GM23338 (cell line): Measurements from ENCODE around the gene ERC1. TPM values are rescaled to one million over a fixed set of nuclear protein-coding genes. Genes with fewer than 3 reads are reported as not detected.
A peak's percentile ranks its signal among the peaks of the same experiment; 100 is the strongest.

Experiments used
- ATAC-seq: fragments of 200-7000 bp; cut with Tn5 transposase; 3 replicates; pipeline ENCODE4 v1.9.1; 2020
- DNase-seq: peaks from one replicate; pipeline ENCODE4 v3.0.0-alpha.2; 2015; ENCODE audit warnings: low spot score
- H2AFZ ChIP-seq: fragments of 200-600 bp; sonication (generic); 2 replicates; pipeline ENCODE4 v1.8.0; 2016; ENCODE audit warnings: antibody characterized with exemption, mild to moderate bottlenecking, moderate library complexity
- H3F3A ChIP-seq: fragments of 200-600 bp; sonication (generic); replicated peaks from 2 replicates; pipeline ENCODE4 v1.8.0; 2017; ENCODE audit warnings: antibody characterized with exemption, mixed run types, low read depth
- H3K27ac ChIP-seq: fragments of 200-600 bp; sonication (generic); 2 replicates; pipeline ENCODE4 v1.6.1; 2016; ENCODE audit warnings: low read depth
- H3K27me3 ChIP-seq: fragments of 200-600 bp; sonication (generic); 2 replicates; pipeline ENCODE4 v1.8.0; 2016; ENCODE audit warnings: mild to moderate bottlenecking, mixed run types, moderate library complexity; ENCODE audit not compliant: insufficient read depth
- H3K36me3 ChIP-seq: fragments of 200-600 bp; sonication (generic); 2 replicates; pipeline ENCODE4 v1.8.0; 2016; ENCODE audit warnings: mild to moderate bottlenecking; ENCODE audit not compliant: insufficient read depth
- H3K4me1 ChIP-seq: fragments of 200-600 bp; sonication (generic); 2 replicates; pipeline ENCODE4 v1.8.0; 2016; ENCODE audit warnings: mild to moderate bottlenecking, moderate library complexity; ENCODE audit not compliant: insufficient read depth
- H3K4me2 ChIP-seq: fragments of 200-600 bp; sonication (generic); 2 replicates; pipeline ENCODE4 v1.7.1; 2017; ENCODE audit warnings: mixed run types
- H3K4me3 ChIP-seq: fragments of 200-600 bp; sonication (generic); 2 replicates; pipeline ENCODE4 v1.6.1; 2016; ENCODE audit warnings: mixed run types
- H3K79me2 ChIP-seq: fragments of 200-600 bp; sonication (generic); replicated peaks from 2 replicates; pipeline ENCODE4 v1.8.0; 2017; ENCODE audit warnings: mild to moderate bottlenecking; ENCODE audit not compliant: insufficient read depth
- H3K9me2 ChIP-seq: fragments of 200-600 bp; sonication (generic); 2 replicates; pipeline ENCODE4 v1.8.0; 2017; ENCODE audit not compliant: insufficient read depth
- H4K20me1 ChIP-seq: fragments of 200-600 bp; sonication (generic); replicated peaks from 2 replicates; pipeline ENCODE4 v1.8.0; 2017; ENCODE audit warnings: mild to moderate bottlenecking; ENCODE audit not compliant: insufficient read depth
- H3K27ac Mint-ChIP-seq: 2 replicates; pipeline ENCODE4 v1.8.0; 2020; ENCODE audit warnings: inconsistent platforms, mild to moderate bottlenecking, moderate library complexity, mixed read lengths
- H3K27me3 Mint-ChIP-seq: 3 replicates; pipeline ENCODE4 v1.8.0; 2022; ENCODE audit warnings: low read depth, mild to moderate bottlenecking, moderate library complexity, mixed read lengths, inconsistent platforms; ENCODE audit not compliant: insufficient read depth, poor library complexity
- H3K36me3 Mint-ChIP-seq: 3 replicates; pipeline ENCODE4 v1.8.0; 2021; ENCODE audit warnings: low read depth, mild to moderate bottlenecking, inconsistent platforms, moderate library complexity, mixed read lengths
- H3K4me1 Mint-ChIP-seq: 3 replicates; pipeline ENCODE4 v1.8.0; 2020; ENCODE audit warnings: mild to moderate bottlenecking, inconsistent platforms, mixed read lengths
- H3K4me3 Mint-ChIP-seq: 3 replicates; pipeline ENCODE4 v1.8.0; 2021; ENCODE audit warnings: moderate library complexity, mild to moderate bottlenecking, inconsistent platforms, mixed read lengths
- H3K9me3 Mint-ChIP-seq: 3 replicates; pipeline ENCODE4 v1.8.0; 2020; ENCODE audit warnings: moderate library complexity, mild to moderate bottlenecking, inconsistent platforms, mixed read lengths
- CTCF ChIP-seq, 2 experiments: fragments of 200-600 bp in 1 of 2; sonication (generic) in 1 of 2; conservative IDR thresholded peaks; 2 replicates each; pipeline versions ENCODE4 v1.5.1 to v1.6.1; 2016 to 2017; ENCODE audit warnings: antibody characterized with exemption in 2 of 2, low read depth in 2 of 2, mild to moderate bottlenecking in 2 of 2, moderate library complexity in 1 of 2
- EZH2 ChIP-seq: fragments of 200-600 bp; sonication (generic); IDR thresholded peaks from one replicate; pipeline ENCODE4 v1.8.0; 2017; ENCODE audit warnings: antibody characterized with exemption, mild to moderate bottlenecking, low read depth; ENCODE audit not compliant: unreplicated experiment
- JUNB ChIP-seq: IDR thresholded peaks from one replicate; pipeline ENCODE4 v1.6.1; 2016; ENCODE audit warnings: antibody characterized with exemption; ENCODE audit not compliant: unreplicated experiment
- NANOG ChIP-seq: IDR thresholded peaks from 2 replicates; pipeline ENCODE4 v1.6.1; 2016; ENCODE audit warnings: antibody characterized with exemption, borderline replicate concordance
- POLR2AphosphoS5 ChIP-seq: IDR thresholded peaks from 2 replicates; pipeline ENCODE4 v1.6.1; 2016; ENCODE audit warnings: antibody characterized with exemption, low read depth
- STAT1 ChIP-seq: IDR thresholded peaks from one replicate; pipeline ENCODE4 v1.6.1; 2016; ENCODE audit warnings: antibody characterized with exemption; ENCODE audit not compliant: unreplicated experiment
- ZNF114 ChIP-seq: fragments of 250-450 bp; sonication (Bioruptor Pico); IDR thresholded peaks from 2 replicates; pipeline ENCODE4 v1.5.0; 2020; ENCODE audit warnings: mild to moderate bottlenecking, moderate library complexity
- polyA plus RNA-seq: library from polyadenylated mRNA; unstranded; fragments of >200 nt; fragmentation: Nextera tagmentation; extraction: Ambion mirVana; gene quantifications from 2 replicates; pipeline ENCODE4 v1.2.1, GENCODE V29; 2016
- total RNA-seq: library from RNA; depleted of rRNA; stranded (reverse); fragments of >200 nt; shearing (Covaris generic); gene quantifications from 2 replicates; pipeline ENCODE4 v1.2.3, GENCODE V29; 2014
- TF ChIP-seq, protein P1 (sequence below): IDR thresholded peaks from one replicate; pipeline ENCODE4 v1.6.1; 2018; ENCODE audit warnings: antibody characterized with exemption; ENCODE audit not compliant: unreplicated experiment
- TF ChIP-seq, protein P2 (sequence below): fragments of 250-450 bp; sonication (Bioruptor Pico); IDR thresholded peaks from 2 replicates; pipeline ENCODE4 v1.5.0; 2020; ENCODE audit warnings: mild to moderate bottlenecking, moderate library complexity

The ERC1 gene
- total and polyA plus RNA-seq, 2 experiments from 2014 or later: 28.1 to 35.3 TPM

GRCh38 chr12:1083151-1083888 lies 92.3 kb downstream of the ERC1 start:
- Histone ChIP-seq H3K27ac (peak overlapping the region; percentile 39), H3K79me2 (peaks cover 9% of the 10 kb centered on the region), H3K9me2 (no peaks in the 10 kb centered on the region), H3K4me3 (no peak overlapping the region), H4K20me1 (peaks cover 4% of the 10 kb centered on the region; the same call in 1 of the 2 replicates), H3K36me3 (no peaks in the 10 kb centered on the region), H3K27me3 (no peaks in the 10 kb centered on the region), H3F3A (peaks cover 6% of the 10 kb centered on the region; the same call in 1 of the 2 replicates), H2AFZ (no peak overlapping the region), H3K4me1 (peaks cover 26% of the 10 kb centered on the region; the same call in 1 of the 2 replicates), H3K4me2 (no peak overlapping the region)
- TF ChIP-seq POLR2AphosphoS5: no peak
- H3K27me3 Mint-ChIP-seq: no peaks in the 10 kb centered on the region
- H3K27ac Mint-ChIP-seq: peak overlapping the region; percentile 79
- no peaks in the 10 kb centered on the region for H3K36me3 Mint-ChIP-seq
- DNase-seq (peak; percentile 36), ATAC-seq (peak; percentile 88)
- H3K4me1 Mint-ChIP-seq: peaks cover 24% of the 10 kb centered on the region
- H3K9me3 Mint-ChIP-seq: no peaks in the 10 kb centered on the region
- H3K4me3 Mint-ChIP-seq: no peak overlapping the region; the same call in 2 of the 3 replicates

GRCh38 chr12:1083889-1084262 lies 92.9 kb downstream of the ERC1 start:
- Histone ChIP-seq H3K79me2 (peaks cover 9% of the 10 kb centered on the region), H3F3A (peaks cover 6% of the 10 kb centered on the region; the same call in 1 of the 2 replicates), H4K20me1 (peaks cover 4% of the 10 kb centered on the region; the same call in 1 of the 2 replicates), H2AFZ (no peak overlapping the region), H3K9me2 (no peaks in the 10 kb centered on the region), H3K4me2 (no peak overlapping the region), H3K4me1 (peaks cover 26% of the 10 kb centered on the region; the same call in 1 of the 2 replicates), H3K27me3 (no peaks in the 10 kb centered on the region), H3K4me3 (no peak overlapping the region), H3K27ac (peak overlapping the region; percentile 39), H3K36me3 (no peaks in the 10 kb centered on the region)
- DNase-seq: peak; percentile 43
- Mint-ChIP-seq H3K4me3 (no peak overlapping the region), H3K27me3 (no peaks in the 10 kb centered on the region), H3K9me3 (no peaks in the 10 kb centered on the region), H3K36me3 (no peaks in the 10 kb centered on the region), H3K27ac (peak overlapping the region; percentile 79; the same call in 1 of the 2 replicates), H3K4me1 (peaks cover 24% of the 10 kb centered on the region)
- ATAC-seq: no peak; the same call in 2 of the 3 replicates
- TF ChIP-seq STAT1: no peak
- TF ChIP-seq, protein P1, sequence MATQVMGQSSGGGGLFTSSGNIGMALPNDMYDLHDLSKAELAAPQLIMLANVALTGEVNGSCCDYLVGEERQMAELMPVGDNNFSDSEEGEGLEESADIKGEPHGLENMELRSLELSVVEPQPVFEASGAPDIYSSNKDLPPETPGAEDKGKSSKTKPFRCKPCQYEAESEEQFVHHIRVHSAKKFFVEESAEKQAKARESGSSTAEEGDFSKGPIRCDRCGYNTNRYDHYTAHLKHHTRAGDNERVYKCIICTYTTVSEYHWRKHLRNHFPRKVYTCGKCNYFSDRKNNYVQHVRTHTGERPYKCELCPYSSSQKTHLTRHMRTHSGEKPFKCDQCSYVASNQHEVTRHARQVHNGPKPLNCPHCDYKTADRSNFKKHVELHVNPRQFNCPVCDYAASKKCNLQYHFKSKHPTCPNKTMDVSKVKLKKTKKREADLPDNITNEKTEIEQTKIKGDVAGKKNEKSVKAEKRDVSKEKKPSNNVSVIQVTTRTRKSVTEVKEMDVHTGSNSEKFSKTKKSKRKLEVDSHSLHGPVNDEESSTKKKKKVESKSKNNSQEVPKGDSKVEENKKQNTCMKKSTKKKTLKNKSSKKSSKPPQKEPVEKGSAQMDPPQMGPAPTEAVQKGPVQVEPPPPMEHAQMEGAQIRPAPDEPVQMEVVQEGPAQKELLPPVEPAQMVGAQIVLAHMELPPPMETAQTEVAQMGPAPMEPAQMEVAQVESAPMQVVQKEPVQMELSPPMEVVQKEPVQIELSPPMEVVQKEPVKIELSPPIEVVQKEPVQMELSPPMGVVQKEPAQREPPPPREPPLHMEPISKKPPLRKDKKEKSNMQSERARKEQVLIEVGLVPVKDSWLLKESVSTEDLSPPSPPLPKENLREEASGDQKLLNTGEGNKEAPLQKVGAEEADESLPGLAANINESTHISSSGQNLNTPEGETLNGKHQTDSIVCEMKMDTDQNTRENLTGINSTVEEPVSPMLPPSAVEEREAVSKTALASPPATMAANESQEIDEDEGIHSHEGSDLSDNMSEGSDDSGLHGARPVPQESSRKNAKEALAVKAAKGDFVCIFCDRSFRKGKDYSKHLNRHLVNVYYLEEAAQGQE: no peak
- no peak for TF ChIP-seq ZNF114 (CRISPR knock-in tag)
- no peak for TF ChIP-seq POLR2AphosphoS5
- no peak for TF ChIP-seq JUNB
- TF ChIP-seq, protein P2, sequence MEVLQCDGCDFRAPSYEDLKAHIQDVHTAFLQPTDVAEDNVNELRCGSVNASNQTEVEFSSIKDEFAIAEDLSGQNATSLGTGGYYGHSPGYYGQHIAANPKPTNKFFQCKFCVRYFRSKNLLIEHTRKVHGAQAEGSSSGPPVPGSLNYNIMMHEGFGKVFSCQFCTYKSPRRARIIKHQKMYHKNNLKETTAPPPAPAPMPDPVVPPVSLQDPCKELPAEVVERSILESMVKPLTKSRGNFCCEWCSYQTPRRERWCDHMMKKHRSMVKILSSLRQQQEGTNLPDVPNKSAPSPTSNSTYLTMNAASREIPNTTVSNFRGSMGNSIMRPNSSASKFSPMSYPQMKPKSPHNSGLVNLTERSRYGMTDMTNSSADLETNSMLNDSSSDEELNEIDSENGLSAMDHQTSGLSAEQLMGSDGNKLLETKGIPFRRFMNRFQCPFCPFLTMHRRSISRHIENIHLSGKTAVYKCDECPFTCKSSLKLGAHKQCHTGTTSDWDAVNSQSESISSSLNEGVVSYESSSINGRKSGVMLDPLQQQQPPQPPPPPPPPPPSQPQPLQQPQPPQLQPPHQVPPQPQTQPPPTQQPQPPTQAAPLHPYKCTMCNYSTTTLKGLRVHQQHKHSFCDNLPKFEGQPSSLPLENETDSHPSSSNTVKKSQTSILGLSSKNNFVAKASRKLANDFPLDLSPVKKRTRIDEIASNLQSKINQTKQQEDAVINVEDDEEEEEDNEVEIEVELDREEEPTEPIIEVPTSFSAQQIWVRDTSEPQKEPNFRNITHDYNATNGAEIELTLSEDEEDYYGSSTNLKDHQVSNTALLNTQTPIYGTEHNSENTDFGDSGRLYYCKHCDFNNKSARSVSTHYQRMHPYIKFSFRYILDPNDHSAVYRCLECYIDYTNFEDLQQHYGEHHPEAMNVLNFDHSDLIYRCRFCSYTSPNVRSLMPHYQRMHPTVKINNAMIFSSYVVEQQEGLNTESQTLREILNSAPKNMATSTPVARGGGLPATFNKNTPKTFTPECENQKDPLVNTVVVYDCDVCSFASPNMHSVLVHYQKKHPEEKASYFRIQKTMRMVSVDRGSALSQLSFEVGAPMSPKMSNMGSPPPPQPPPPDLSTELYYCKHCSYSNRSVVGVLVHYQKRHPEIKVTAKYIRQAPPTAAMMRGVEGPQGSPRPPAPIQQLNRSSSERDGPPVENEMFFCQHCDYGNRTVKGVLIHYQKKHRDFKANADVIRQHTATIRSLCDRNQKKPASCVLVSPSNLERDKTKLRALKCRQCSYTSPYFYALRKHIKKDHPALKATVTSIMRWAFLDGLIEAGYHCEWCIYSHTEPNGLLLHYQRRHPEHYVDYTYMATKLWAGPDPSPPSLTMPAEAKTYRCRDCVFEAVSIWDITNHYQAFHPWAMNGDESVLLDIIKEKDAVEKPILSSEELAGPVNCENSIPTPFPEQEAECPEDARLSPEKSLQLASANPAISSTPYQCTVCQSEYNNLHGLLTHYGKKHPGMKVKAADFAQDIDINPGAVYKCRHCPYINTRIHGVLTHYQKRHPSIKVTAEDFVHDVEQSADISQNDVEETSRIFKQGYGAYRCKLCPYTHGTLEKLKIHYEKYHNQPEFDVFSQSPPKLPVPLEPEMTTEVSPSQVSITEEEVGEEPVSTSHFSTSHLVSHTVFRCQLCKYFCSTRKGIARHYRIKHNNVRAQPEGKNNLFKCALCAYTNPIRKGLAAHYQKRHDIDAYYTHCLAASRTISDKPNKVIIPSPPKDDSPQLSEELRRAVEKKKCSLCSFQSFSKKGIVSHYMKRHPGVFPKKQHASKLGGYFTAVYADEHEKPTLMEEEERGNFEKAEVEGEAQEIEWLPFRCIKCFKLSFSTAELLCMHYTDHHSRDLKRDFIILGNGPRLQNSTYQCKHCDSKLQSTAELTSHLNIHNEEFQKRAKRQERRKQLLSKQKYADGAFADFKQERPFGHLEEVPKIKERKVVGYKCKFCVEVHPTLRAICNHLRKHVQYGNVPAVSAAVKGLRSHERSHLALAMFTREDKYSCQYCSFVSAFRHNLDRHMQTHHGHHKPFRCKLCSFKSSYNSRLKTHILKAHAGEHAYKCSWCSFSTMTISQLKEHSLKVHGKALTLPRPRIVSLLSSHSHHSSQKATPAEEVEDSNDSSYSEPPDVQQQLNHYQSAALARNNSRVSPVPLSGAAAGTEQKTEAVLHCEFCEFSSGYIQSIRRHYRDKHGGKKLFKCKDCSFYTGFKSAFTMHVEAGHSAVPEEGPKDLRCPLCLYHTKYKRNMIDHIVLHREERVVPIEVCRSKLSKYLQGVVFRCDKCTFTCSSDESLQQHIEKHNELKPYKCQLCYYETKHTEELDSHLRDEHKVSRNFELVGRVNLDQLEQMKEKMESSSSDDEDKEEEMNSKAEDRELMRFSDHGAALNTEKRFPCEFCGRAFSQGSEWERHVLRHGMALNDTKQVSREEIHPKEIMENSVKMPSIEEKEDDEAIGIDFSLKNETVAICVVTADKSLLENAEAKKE (CRISPR knock-in tag): no peak
- TF ChIP-seq NANOG: no peak
- no peak for TF ChIP-seq EZH2
- TF ChIP-seq CTCF (conservative IDR thresholded peaks at IDR 0.05; ENCODE audit: low read depth in 2 of 2): no peak
